ENCODE data around the gene AOX1. TPM values are rescaled to one million over a fixed set of nuclear protein-coding genes. Genes with fewer than 3 reads are reported as not detected.
"Not testable (repeated sequence)": the region's sequence is repeated elsewhere in the genome, so short reads cannot be mapped to it uniquely, and the experiment has no call there.

The AOX1 gene
- polyA plus RNA-seq, 4 donors = 0.45 to 27.3 (median 1.8) TPM

- Histone ChIP-seq H3K4me1 (ENCODE audit: control insufficient read depth in 3 of 3, insufficient read depth in 2 of 3, low read depth in 1 of 3, low read length in 2 of 3) (peaks cover 0 to 4% (median 0%) of the 10 kb centered on the region in 3 donors), H3K4me3 (ENCODE audit: low read depth in 1 of 3, low read length in 3 of 3) (no peak overlapping the region), H3K27ac (ENCODE audit: low read depth in 1 of 3, low read length in 2 of 3) (no peak overlapping the region), H3K27me3 (ENCODE audit: control insufficient read depth in 3 of 3, insufficient read depth in 3 of 3, low read length in 3 of 3) (no peaks in the 10 kb centered on the region), H3K36me3 (ENCODE audit: control insufficient read depth in 3 of 3, insufficient read depth in 2 of 3, low read depth in 1 of 3, low read length in 3 of 3) (no peaks in the 10 kb centered on the region), H3K9me3 (ENCODE audit: control insufficient read depth in 2 of 2, insufficient read depth in 1 of 2, low read depth in 1 of 2, low read length in 1 of 2) (no peaks in the 10 kb centered on the region)
- WGBS, 3 donors = 54 to 77% (median 67%) methylated on average over 3 of the region's 3 CpGs
- FAIRE-seq = no peak
- no peak for DNase-seq
These were observed 22.7 kb downstream of the AOX1 start for GRCh38 chr2:200608341-200609027.

GRCh38 chr2:200609028-200609614 lies 23.3 kb downstream of the AOX1 start:
- no peak for DNase-seq

GRCh38 chr2:200610217-200610616 lies 24.4 kb downstream of the AOX1 start:
- 77 to 91% (median 78%) methylated on average over 3 of the region's 3 CpGs for WGBS, 3 donors
- H3K27me3 ChIP-seq (ENCODE audit: control insufficient read depth in 3 of 3, insufficient read depth in 3 of 3, low read length in 3 of 3); H3K36me3 ChIP-seq (ENCODE audit: control insufficient read depth in 3 of 3, insufficient read depth in 2 of 3, low read depth in 1 of 3, low read length in 3 of 3); DNase-seq; H3K9me3 ChIP-seq (ENCODE audit: control insufficient read depth in 2 of 2, insufficient read depth in 1 of 2, low read depth in 1 of 2, low read length in 1 of 2); FAIRE-seq; H3K4me1 ChIP-seq (ENCODE audit: control insufficient read depth in 3 of 3, insufficient read depth in 2 of 3, low read depth in 1 of 3, low read length in 2 of 3); H3K27ac ChIP-seq (ENCODE audit: low read depth in 1 of 3, low read length in 2 of 3); H3K4me3 ChIP-seq (ENCODE audit: low read depth in 1 of 3, low read length in 3 of 3): not testable (repeated sequence)

More at GRCh38 chr2:200609028-200609614, 23.3 kb downstream of the AOX1 start:
- Histone ChIP-seq H3K4me1 (ENCODE audit: control insufficient read depth in 3 of 3, insufficient read depth in 2 of 3, low read depth in 1 of 3, low read length in 2 of 3) (no peaks in the 10 kb centered on the region), H3K27ac (ENCODE audit: low read depth in 1 of 3, low read length in 2 of 3) (no peak overlapping the region), H3K27me3 (ENCODE audit: control insufficient read depth in 3 of 3, insufficient read depth in 3 of 3, low read length in 3 of 3) (no peaks in the 10 kb centered on the region), H3K36me3 (ENCODE audit: control insufficient read depth in 3 of 3, insufficient read depth in 2 of 3, low read depth in 1 of 3, low read length in 3 of 3) (no peaks in the 10 kb centered on the region), H3K9me3 (ENCODE audit: control insufficient read depth in 2 of 2, insufficient read depth in 1 of 2, low read depth in 1 of 2, low read length in 1 of 2) (no peaks in the 10 kb centered on the region), H3K4me3 (ENCODE audit: low read depth in 1 of 3, low read length in 3 of 3) (no peak overlapping the region)
- FAIRE-seq = no peak

- DNase-seq (no peak), FAIRE-seq (no peak)
- Histone ChIP-seq H3K27me3 (ENCODE audit: control insufficient read depth in 3 of 3, insufficient read depth in 3 of 3, low read length in 3 of 3) (no peaks in the 10 kb centered on the region), H3K9me3 (ENCODE audit: control insufficient read depth in 2 of 2, insufficient read depth in 1 of 2, low read depth in 1 of 2, low read length in 1 of 2) (no peaks in the 10 kb centered on the region), H3K4me1 (ENCODE audit: control insufficient read depth in 3 of 3, insufficient read depth in 2 of 3, low read depth in 1 of 3, low read length in 2 of 3) (no peaks in the 10 kb centered on the region), H3K4me3 (ENCODE audit: low read depth in 1 of 3, low read length in 3 of 3) (no peak overlapping the region), H3K27ac (ENCODE audit: low read depth in 1 of 3, low read length in 2 of 3) (no peak overlapping the region), H3K36me3 (ENCODE audit: control insufficient read depth in 3 of 3, insufficient read depth in 2 of 3, low read depth in 1 of 3, low read length in 3 of 3) (peaks cover 0 to 3% (median 0%) of the 10 kb centered on the region in 3 donors)
- 82 to 86% (median 86%) methylated on average over 4 of the region's 4 CpGs for WGBS, 3 donors
These were observed 27.9 kb downstream of the AOX1 start for GRCh38 chr2:200613692-200614091.

GRCh38 chr2:200614249-200614648 lies 28.4 kb downstream of the AOX1 start:
- Histone ChIP-seq H3K27ac (ENCODE audit: low read depth in 1 of 3, low read length in 2 of 3) (no peak overlapping the region), H3K9me3 (ENCODE audit: control insufficient read depth in 2 of 2, insufficient read depth in 1 of 2, low read depth in 1 of 2, low read length in 1 of 2) (no peaks in the 10 kb centered on the region), H3K36me3 (ENCODE audit: control insufficient read depth in 3 of 3, insufficient read depth in 2 of 3, low read depth in 1 of 3, low read length in 3 of 3) (peaks cover 0 to 3% (median 0%) of the 10 kb centered on the region in 3 donors), H3K4me3 (ENCODE audit: low read depth in 1 of 3, low read length in 3 of 3) (no peak overlapping the region), H3K27me3 (ENCODE audit: control insufficient read depth in 3 of 3, insufficient read depth in 3 of 3, low read length in 3 of 3) (no peaks in the 10 kb centered on the region), H3K4me1 (ENCODE audit: control insufficient read depth in 3 of 3, insufficient read depth in 2 of 3, low read depth in 1 of 3, low read length in 2 of 3) (no peaks in the 10 kb centered on the region)
- DNase-seq (no peak), FAIRE-seq (no peak)
- WGBS, 3 donors = 82 to 96% (median 86%) methylated on average over 2 of the region's 2 CpGs

- H3K4me1 ChIP-seq (ENCODE audit: control insufficient read depth in 3 of 3, insufficient read depth in 2 of 3, low read depth in 1 of 3, low read length in 2 of 3) = no peaks in the 10 kb centered on the region
These were observed 29.4 kb downstream of the AOX1 start for GRCh38 chr2:200615247-200615646.

GRCh38 chr2:200616193-200616592 lies 30.4 kb downstream of the AOX1 start:
- 29 to 57% (median 51%) methylated on average over 5 of the region's 5 CpGs for WGBS, 3 donors
- Histone ChIP-seq H3K4me1 (ENCODE audit: control insufficient read depth in 3 of 3, insufficient read depth in 2 of 3, low read depth in 1 of 3, low read length in 2 of 3) (no peaks in the 10 kb centered on the region), H3K27me3 (ENCODE audit: control insufficient read depth in 3 of 3, insufficient read depth in 3 of 3, low read length in 3 of 3) (no peaks in the 10 kb centered on the region), H3K4me3 (ENCODE audit: low read depth in 1 of 3, low read length in 3 of 3) (no peak overlapping the region), H3K9me3 (ENCODE audit: control insufficient read depth in 2 of 2, insufficient read depth in 1 of 2, low read depth in 1 of 2, low read length in 1 of 2) (no peaks in the 10 kb centered on the region), H3K27ac (ENCODE audit: low read depth in 1 of 3, low read length in 2 of 3) (no peak overlapping the region), H3K36me3 (ENCODE audit: control insufficient read depth in 3 of 3, insufficient read depth in 2 of 3, low read depth in 1 of 3, low read length in 3 of 3) (peaks cover 0 to 3% (median 0%) of the 10 kb centered on the region in 3 donors)
- peak; percentile 32 to 84 for DNase-seq
- no peak for FAIRE-seq

More at GRCh38 chr2:200615247-200615646, 29.4 kb downstream of the AOX1 start:
- DNase-seq (no peak), FAIRE-seq (no peak)
- Histone ChIP-seq H3K36me3 (ENCODE audit: control insufficient read depth in 3 of 3, insufficient read depth in 2 of 3, low read depth in 1 of 3, low read length in 3 of 3) (peaks cover 0 to 3% (median 0%) of the 10 kb centered on the region in 3 donors), H3K27me3 (ENCODE audit: control insufficient read depth in 3 of 3, insufficient read depth in 3 of 3, low read length in 3 of 3) (no peaks in the 10 kb centered on the region), H3K27ac (ENCODE audit: low read depth in 1 of 3, low read length in 2 of 3) (no peak overlapping the region), H3K9me3 (ENCODE audit: control insufficient read depth in 2 of 2, insufficient read depth in 1 of 2, low read depth in 1 of 2, low read length in 1 of 2) (no peaks in the 10 kb centered on the region), H3K4me3 (ENCODE audit: low read depth in 1 of 3, low read length in 3 of 3) (no peak overlapping the region)
- 83 to 94% (median 84%) methylated on average over 1 of the region's 1 CpG for WGBS, 3 donors

GRCh38 chr2:200616656-200617055 lies 30.8 kb downstream of the AOX1 start:
- H3K9me3 ChIP-seq (ENCODE audit: control insufficient read depth in 2 of 2, insufficient read depth in 1 of 2, low read depth in 1 of 2, low read length in 1 of 2) = no peaks in the 10 kb centered on the region
- DNase-seq = peak in 1 of 2 donors; percentile 5
- H3K4me1 ChIP-seq (ENCODE audit: control insufficient read depth in 3 of 3, insufficient read depth in 2 of 3, low read depth in 1 of 3, low read length in 2 of 3) = no peaks in the 10 kb centered on the region
- no peak overlapping the region for H3K27ac ChIP-seq (ENCODE audit: low read depth in 1 of 3, low read length in 2 of 3)
- H3K4me3 ChIP-seq (ENCODE audit: low read depth in 1 of 3, low read length in 3 of 3) = no peak overlapping the region
- H3K27me3 ChIP-seq (ENCODE audit: control insufficient read depth in 3 of 3, insufficient read depth in 3 of 3, low read length in 3 of 3) = no peaks in the 10 kb centered on the region
- FAIRE-seq = no peak
- peaks cover 0 to 3% (median 0%) of the 10 kb centered on the region in 3 donors for H3K36me3 ChIP-seq (ENCODE audit: control insufficient read depth in 3 of 3, insufficient read depth in 2 of 3, low read depth in 1 of 3, low read length in 3 of 3)
- 76 to 84% (median 77%) methylated on average over 4 of the region's 4 CpGs for WGBS, 3 donors

All from small intestine (tissue), 7 donors.